Measurements from ENCODE around the gene SNX1.
A peak's percentile ranks its signal among the peaks of the same experiment; 100 is the strongest.

The SNX1 gene

DNA sequence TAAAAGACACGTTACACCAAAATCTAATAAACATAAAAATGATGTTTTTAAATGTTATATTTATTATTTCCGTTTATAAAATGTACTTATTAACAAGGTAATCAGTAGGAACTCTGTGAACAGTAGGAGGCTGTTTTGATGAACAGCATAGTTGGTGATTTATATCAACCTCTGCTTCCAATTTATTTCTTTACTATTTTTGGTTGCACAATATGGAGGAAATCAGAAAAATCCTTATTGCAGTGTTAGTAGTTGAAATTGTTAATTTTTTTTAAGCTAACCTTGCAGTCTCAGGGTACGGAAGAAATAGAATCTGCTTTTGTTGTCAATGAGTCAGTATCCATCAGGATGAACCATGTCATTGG is 50.7 kb downstream of the SNX1 start:
- DNase-seq, result no peak

DNA sequence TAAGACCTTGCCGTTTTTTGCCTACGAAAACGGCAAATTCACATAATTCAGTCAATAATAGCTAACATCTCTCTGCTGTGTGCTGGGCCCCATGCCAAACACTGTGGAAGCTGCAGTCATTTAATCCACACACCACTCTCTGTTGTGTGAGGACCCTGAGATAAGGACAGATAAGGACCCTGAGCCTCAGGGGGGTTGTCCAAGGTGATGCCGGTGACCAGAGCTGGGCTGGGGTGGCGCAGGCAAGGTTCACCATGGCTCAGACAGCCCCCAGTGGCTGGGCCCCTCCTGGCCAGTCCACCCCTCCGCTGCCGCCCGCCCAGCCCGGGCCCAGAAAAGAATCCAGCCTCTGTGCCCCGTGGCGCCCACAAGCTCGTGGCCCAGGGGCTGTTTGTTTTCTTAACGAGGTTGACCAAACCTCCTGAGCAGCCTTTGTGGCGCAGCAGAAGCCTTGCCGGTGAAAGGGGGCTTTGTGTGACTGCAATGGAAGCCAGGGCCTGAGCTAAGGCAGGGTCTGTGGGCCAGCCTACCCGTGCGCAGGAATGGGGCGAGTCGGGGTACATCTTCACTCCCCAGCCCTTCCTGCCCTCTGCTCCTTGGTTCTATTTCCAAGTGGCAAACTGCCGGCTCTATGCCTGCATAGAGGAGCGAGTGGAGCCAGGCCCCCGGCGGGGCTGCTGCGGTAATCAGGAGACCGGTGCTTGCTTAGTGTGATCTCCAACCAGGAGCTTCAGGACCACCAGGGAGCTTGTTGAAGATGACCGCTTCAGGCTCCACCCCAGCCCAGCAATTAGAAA is 51.3 kb downstream of the SNX1 start:
- no peak for DNase-seq

DNA sequence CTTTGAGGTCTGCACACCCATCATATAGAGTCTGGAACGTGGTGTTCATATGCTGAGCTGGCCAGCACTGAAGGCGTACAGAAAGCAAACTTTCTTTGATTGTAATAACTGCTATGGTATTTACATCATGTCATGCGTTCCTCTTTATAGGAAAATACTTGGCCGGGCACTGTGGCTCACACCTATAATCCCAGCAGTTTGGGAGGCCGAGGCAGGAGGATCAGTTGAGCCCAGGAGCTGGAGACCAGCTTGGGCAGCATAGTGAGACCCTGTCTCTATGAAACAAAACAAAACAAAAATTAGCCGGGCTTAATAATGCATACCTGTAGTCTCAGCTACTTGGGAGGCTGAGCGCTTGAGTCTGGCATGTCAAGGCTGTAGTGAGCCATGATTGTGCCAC is 52.4 kb downstream of the SNX1 start:
- DNase-seq, result no peak

DNA sequence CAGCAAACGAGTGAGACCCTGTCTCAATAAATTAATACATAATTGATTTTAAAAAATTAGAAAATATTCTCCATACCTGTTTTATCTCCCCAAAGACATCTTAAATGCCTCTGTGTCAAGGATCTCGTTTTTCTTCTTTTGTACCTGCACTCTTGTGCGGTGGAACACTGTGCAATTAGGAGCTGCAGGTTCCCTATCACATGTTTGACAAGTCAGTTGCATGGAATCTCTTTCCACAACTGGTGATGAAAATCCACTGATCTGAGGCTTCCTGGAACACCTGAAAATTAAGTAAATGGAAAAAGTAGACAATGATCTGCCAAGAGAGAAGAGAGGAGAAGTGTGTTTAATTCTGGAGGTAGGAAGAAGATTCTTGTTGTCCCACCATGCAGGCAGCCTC is 52.8 kb downstream of the SNX1 start:
- no peak for DNase-seq

DNA sequence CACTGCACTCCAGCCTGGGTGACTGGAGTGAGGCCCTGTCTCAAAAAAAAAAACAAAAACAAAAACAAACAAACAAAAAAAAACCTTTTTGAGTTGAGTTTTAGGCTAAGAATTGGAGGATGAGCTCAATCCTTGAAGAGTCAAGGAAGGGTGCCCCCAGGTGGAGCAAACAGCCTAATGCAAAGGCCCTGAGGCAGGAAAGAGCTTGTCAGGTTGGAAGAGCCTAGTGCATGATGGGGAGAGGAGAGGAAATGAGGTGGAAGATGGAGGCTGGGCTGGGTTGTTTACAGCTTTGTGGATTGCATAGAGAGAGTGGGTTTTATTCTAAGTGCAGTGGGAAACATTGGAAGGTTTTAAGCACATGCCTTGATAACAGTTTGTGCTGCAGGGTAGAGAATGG is 53.6 kb downstream of the SNX1 start:
- DNase-seq, result peak; percentile 21 to 42 (median 30)

DNA sequence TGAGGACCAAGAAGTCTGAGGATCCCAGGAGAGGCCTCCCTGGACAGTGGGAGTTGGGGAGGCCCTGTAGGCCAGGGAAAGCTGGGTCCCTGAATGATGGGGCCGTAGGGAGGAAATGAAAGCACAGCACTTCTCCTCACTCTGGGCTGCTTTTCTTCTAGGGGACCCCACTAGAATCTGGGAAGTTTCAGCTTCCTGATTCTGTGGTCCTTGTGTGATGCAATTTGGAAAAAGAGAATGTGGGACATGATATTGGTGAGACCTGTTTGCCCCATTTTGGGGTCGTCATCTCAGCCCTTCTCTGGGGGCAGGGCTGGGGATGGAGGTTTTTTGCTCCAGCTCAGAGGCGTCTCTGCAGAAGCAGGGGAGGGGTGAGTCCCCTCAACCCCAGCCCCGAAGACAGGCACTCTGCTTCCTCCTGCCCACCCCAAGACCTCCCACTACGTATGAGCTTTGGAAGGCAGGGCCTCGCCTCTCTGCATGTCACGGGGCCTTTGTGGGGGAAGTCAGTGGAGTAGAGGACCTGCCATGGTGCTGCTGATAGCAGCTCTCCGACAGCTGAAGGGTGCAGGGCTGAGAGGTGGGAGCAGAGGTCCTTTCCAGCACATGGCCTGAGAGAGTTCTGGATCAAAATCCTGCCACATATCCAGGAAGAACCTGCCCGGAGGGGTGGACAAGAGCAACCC is 54.3 kb downstream of the SNX1 start:
- peak; percentile 35 to 69 (median 62) for DNase-seq

DNA sequence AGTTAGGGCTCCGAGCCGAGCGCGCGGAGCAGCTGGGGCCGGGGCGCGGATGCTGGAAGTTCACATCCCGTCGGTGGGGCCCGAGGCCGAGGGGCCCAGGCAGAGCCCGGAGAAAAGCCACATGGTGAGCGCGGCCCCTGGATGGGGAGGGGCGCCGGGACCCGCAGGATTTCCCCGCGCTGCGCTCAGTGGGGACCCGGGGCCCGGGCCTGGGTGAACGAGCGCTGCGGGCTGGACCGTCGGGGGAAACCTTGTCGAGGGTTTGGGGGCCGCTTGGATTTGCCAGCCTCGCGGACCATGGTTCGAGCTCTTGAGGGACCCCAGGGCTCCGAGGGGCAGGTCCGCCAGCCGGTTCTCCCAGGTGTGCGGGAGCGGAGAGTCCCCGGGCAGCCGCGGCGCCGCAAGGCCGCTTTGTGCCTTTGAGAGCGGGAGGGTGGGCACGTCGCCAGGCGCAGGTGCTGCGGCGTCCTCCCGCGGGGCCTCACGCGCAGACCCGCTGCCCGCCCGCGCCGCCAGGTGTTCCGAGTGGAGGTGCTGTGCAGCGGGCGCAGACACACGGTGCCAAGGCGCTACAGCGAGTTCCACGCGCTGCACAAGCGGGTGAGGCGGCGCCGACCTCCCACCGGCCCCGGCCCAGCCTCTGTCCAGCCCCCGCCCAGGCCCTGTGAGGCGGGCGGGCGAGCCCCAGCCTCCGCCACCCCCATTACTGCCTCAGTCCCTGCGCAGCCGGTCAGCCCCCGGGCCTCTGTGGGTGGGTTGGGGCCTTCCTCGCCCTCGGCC is 56.1 kb downstream of the SNX1 start, which contains the start of gene SNX22:
Gene SNX22 (plus strand): TSS at position 5 of the 780 bp plus-strand sequence. CDS start 45 bp downstream, at position 50.
- no peak for DNase-seq

DNA sequence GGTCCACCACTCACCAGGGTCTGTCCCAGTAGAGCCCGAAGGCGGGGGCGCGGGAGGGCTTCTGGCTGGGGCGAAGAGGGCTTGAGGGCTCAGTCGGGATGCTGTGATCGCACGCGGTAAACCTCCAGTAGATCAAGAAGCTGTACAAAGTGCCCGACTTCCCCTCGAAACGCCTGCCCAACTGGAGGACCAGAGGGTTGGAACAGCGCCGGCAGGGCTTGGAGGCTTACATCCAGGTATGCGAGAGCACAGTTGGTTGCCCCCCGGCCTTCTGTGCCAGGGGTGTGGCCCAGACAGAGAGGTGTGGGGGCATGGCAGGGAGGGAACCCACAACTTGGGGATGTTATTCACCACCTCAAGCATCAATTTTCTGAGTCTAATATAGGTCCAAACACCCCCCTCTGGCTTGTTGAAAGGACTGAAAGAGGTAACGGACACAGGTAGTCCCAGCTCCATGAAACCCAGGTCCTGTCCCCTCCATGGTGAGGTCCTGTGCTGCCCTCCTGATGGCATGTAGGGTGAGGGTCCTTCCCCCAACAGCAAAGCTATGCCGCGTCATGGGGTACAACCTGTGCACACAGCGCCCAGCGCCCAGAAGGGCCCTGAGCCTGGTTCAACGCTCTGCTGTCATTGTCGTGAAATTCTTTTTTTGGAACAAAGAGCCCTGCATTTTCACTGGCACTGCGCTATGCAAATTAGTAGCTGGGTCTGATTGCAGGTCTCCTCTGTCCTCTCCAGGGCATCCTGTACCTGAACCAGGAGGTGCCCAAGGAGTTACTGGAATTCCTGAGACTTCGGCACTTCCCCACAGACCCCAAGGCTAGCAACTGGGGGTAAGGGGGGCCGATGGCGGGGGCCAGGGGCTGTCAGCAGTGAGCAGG is 57.0 kb downstream of the SNX1 start:
- peak in 3 of 4 experiments; percentile 19 to 38 (median 36) for DNase-seq

DNA sequence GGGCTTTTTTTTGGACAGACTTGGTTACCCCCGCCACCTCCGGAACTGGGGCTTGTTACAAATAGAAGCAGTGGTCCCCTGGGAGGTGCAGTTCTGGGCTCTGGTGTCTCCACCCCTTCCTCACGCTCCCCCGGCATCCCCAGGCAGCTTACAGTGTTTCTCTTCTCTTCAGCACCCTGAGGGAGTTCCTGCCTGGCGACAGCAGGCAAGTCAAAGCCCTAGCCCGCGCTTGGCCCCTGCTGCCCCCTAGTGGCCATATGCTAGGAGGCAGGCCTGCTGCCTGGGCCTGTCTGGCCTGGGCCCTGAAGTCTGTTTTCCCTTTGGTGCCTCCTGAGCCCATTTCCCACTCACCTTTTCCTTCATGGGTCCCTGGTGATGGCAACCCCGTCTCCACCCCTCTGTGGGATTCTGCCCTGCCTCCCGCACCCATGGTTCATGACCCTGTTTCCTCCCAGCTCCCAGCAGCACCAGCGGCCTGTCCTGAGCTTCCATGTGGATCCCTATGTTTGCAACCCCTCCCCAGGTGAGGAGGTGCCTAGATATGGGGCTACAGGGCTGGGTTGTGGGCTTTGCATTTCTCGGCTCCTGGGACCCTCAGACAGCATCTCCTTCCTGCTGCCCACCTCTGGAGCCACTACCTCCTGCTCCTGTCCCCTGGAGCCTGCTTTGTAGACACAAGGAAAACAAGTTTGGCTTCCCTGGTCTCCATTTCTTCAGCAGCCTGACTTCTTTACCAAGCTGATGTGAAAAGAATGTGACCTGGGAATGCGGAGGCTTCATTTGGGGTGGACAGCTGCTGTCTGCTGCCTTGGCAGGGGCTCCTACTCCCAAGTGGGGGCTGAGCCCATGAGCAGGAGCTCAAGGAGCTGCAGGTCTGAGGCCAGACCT is 57.9 kb downstream of the SNX1 start:
- peak; percentile 90 to 97 (median 94) for DNase-seq

DNA sequence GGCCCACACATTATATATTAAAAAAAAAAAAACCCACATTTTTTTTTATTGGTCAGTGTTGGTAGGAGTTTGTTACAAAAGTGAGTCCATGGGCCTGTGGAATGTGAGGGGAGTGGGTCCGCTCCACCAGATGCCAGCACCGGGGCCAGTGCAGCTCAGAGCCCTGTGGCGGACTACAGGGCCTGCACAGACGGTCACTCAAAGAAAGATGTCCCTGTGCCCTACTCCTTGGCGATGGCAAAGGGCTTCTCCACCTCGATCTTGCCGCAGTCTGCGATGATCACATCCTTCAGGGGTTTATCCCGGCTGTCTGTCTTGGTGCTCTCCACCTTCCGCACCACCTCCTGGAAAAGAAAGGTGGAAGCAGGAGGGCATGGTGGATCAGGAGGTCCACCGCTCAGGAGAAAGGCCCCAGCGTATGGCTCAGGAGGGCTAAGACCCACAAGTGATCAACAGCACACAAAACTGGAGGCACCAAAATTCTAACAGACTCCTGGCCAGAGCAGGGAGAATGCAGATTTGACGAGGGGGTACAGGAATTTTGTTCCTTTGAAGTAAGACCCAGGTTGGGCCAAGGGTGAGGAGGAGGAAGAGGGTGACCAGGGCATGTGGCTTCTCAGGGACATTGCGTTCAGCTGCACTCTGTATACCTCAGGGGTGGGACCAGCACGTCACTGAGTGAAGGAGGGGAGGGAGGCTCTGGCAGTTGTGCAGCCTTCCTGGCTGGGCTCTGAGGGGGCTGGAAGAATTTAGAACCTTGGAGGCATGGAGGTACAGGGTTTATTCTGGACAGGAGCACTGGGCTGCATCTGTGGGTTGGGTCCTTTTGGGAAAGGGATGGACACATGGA is 60.2 kb downstream of the SNX1 start:
- no peak for DNase-seq

DNA sequence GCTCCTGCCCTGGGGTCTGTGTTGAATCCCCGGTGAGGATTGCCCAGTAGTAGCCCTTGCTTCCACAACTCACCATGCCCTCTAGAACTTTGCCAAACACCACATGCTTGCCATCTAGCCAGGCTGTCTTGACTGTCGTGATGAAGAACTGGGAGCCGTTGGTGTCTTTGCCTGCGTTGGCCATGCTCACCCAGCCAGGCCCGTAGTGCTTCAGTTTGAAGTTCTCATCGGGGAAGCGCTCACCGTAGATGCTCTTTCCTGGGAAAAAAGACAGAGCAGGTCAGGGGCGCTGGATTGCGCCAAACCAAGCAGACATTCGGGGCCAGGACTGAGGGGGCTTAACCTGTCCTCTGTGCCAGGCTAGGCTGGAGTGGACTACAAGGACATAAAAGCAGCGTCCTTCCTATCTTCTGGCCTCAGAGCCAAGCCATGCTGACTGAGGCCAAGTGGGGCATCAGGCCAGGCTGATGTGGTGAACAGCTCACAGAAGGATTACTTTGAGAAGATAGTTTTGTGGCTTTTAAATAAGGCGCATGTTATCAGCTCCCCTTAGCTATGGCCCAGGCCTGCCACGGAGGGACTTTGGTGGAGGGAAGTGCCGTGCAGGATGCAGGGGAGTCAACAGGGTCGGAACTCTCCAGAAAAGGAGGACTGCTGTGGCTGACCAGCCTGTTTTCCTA is 61.0 kb downstream of the SNX1 start:
- DNase-seq, result no peak

DNA sequence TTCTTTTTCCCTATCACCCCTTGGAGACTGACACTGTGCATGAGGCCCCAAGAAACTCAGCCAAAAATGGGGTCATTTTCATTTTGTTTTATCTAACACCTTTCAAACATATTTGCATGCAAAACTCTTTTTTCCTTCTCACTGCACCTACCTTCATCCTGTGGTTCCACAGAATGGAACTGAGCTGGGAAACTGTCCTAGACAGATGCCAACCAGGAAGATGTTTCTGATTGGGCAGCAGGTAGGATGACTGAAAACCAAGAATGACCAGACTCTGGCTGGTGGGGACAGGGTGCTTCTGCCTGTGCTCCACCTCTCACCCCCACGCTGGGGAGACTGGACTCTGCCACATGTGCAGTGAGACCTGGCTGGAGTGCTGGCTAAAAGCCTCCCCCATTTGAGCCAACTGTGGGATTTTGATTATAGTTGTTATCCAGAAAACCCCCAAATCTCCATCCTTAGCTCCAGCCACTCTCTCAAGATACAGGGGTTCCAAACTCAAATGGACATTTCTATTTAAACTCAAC is 61.9 kb downstream of the SNX1 start:
- DNase-seq, result no peak

DNA sequence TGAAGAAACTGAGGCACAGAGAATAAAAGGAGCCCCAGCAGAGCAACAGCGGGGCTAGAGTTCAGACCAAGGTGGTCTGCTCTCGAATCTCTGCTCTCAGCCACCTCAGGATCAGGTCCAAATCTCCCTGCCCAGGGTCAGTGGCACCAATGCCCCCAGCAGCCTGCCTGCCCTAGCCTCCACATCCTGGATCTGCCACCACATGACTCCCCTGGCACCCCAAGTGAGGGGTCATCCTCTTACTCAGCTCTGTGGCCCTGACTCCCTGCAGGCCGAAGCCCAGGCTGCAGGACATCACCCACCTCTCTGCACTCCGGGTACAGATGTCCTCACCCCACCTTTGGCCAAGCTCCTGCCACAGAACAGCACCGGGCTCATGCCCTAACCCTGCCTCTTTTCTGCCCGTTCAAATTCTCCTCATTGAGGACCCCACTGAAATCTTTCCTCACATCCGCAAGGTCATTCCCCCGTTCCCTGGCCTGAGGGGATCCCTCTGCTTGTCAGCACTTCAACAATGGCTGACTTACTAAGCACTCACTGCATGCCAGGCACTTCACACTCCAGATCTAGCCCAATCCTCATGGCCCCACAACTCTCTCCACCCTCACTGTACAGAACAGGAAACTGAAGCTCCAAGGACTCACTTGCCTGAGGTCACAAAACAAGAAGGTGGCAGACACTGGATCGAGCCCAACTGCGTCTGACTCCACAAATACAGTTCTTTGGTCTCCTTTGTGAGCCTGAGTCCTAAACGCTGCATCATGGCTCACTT is 62.8 kb downstream of the SNX1 start:
- DNase-seq, result no peak

DNA sequence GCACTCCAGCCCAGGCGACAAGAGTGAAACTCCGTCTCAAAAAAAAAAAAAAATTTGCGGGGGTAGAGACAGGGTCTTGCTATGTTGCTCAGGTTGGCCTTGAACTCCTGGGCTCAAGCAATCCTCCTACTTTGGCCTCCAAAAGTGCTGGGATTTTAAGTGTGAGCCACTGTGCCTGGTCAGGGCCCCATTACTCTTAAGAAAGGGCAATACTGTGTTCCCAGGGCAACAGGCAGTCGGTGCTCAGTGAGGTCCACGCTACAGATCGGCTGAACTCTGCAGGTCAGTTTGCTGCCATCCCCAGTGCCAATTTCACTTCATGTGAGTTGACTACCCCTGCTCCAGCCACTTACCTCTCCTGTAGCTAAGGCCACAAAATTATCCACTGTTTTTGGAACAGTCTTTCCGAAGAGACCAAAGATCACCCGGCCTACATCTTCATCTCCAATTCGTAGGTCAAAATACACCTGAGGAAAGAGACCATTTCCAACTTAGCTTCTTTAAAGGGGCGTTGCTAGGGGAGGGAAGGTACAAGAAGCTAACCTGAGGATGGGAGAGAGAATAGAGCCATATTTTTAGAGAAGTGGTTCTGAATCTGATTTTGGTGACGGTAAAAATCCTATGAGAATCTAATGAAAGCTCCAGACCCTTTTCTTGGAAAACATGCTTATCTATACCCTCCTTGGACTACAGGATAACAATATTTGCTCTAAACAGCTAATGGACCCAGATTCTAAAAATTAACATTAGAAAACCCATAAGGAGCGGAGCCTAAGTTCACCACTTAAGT is 66.1 kb downstream of the SNX1 start:
- no peak for DNase-seq

DNA sequence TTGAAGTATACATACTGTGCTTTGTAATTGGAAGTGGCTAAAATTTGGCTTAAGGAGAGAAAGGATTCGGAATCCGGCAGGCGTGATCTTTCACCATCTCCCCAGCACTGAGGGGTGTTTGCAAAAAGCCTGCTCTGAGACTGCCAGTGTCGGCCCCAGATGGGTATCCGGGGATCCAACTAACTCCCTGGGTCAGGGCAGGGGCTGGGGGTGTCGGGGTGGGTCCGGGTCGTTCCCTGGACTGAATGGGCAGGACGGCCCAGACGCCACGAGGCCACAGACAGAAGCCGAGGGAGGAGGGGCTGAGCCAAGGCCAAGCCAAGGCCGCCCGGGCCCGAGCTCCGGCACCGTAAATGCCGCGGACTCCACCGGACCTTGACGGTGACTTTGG is 66.7 kb downstream of the SNX1 start:
- DNase-seq, result no peak

DNA sequence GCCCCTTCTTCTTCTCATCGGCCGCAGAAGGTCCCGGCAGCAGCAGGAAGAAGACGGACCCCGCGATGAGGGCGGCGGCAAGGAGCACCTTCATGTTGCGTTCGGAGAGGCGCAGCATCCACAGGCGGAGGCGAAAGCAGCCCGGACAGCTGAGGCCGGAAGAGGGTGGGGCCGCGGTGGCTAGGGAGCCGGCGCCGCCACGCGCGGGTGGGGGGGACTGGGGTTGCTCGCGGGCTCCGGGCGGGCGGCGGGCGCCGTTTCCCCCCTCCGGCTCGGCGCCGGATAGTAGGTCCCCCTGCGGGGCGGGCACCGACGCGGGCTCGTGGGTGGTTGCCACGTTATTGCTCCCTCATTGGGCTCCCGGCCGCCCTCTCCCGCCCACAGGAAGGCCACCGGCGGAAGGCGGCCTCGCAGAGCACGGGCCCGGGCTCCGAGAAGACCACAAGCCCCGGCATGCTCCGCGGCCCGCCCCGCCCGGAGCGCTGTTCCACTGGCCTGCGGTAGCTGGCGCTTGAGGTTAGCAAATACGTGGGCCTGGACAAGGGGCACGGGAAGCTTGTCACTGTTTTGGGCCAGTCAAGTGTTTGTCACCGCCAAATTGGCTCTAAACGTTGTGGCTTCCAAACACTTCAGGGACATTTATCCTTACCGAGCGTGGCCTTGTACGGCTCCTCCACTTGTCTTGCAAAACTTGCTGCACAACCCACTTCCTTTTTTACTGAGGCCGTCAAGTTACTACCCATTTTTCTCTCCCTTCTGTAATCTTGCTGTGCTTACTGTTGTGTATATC is 67.3 kb downstream of the SNX1 start, which contains the start of gene PPIB:
Gene PPIB (minus strand): TSS at position 154 of the 790 bp plus-strand sequence. CDS start 36 bp downstream, at position 118.
- DNase-seq, result peak; percentile 98 to 100 (median 99)

All from suppressor macrophage (primary cell).